SKM-1 (cell line): ENCODE measurements around the gene RGPD3.

Experiments
- DNase-seq: peaks from one replicate; lab custom pipeline; 2025; ENCODE audit not compliant: unreplicated experiment; lab: John Stamatoyannopoulos, UW

The RGPD3 gene

DNA sequence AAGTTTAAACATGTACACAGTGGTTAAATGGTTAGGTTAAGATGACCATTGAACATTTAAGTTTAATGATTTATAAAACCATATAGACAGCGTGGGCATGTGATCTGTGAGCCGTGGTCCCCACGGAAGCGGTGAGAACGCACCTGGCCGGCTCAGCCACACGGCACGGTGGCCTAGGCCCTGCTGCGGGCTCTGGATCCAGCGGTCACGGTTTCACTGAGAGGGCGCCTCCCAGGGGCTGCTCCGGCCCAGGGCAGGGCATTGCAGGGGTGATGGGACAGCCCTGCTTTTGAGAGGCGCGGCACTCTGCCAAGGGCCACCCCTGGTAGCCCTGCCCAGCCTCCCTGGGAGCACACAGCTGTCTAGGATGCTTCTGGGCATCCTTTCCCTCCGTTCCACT, 124.9 kb downstream of the RGPD3 start:
- no peak for DNase-seq

DNA sequence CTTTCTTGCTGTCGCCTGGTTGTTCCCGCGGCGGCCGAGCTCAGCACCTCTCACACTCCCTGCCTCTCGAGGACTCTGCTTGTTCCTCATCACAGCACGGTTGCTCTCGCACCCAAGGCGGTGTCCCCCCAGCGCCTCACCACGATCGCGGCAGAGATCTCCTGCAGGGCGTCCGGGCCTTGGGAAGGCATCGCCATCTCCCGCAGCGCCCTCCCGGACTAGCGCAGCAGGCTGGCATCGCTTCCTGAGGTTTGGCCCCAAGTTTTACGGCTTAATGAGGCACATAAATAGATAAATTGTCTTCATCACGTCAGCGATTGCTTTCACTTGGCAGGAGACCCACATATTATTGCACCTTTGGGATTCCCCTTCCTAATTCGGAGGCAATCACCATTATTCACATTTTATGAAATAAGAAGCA, 125.4 kb downstream of the RGPD3 start:
- no peak for DNase-seq

DNA sequence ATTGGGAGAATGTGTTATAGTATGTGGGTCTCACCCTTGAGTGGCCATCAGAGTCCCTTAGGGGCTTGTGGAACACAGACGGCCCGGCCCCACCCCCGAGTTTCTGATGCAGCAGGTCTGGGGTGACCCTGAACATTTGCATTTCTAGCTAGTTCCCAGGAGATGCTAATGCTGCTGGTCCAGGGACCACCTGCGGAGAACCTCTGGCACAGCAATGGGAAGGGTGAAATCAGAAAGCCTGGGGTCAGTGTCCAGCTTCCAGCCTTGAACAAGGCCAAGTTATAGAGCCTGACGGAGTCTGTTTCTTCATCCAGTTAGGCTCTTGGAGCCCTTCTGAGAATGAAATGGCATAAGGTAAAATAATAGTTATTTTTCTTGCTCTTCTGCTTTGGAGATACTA, 126.5 kb downstream of the RGPD3 start:
- DNase-seq = no peak
